ENCODE results near the gene VDR.

GRCh38 chr12:47949441-47950341 lies 44.9 kb upstream of the VDR start:
- TF ChIP-seq, protein P1, sequence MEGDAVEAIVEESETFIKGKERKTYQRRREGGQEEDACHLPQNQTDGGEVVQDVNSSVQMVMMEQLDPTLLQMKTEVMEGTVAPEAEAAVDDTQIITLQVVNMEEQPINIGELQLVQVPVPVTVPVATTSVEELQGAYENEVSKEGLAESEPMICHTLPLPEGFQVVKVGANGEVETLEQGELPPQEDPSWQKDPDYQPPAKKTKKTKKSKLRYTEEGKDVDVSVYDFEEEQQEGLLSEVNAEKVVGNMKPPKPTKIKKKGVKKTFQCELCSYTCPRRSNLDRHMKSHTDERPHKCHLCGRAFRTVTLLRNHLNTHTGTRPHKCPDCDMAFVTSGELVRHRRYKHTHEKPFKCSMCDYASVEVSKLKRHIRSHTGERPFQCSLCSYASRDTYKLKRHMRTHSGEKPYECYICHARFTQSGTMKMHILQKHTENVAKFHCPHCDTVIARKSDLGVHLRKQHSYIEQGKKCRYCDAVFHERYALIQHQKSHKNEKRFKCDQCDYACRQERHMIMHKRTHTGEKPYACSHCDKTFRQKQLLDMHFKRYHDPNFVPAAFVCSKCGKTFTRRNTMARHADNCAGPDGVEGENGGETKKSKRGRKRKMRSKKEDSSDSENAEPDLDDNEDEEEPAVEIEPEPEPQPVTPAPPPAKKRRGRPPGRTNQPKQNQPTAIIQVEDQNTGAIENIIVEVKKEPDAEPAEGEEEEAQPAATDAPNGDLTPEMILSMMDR (IDR thresholded peaks at IDR 0.05; ENCODE audit: poor library complexity): peak; percentile 80
- TF ChIP-seq EZH2 (IDR thresholded peaks at IDR 0.05; ENCODE audit: borderline replicate concordance): no peak
- no peak for TF ChIP-seq EZH2phosphoT487 (IDR thresholded peaks at IDR 0.05; ENCODE audit: low read depth, severe bottlenecking, unreplicated experiment)
